Measurements from ENCODE around the gene SYS1. TPM values are rescaled to one million over a fixed set of nuclear protein-coding genes. Genes with fewer than 3 reads are reported as not detected.

The SYS1 gene
- total and polyA plus RNA-seq, 2 experiments from 2014 or later = 7.9 to 21.5 TPM

DNA sequence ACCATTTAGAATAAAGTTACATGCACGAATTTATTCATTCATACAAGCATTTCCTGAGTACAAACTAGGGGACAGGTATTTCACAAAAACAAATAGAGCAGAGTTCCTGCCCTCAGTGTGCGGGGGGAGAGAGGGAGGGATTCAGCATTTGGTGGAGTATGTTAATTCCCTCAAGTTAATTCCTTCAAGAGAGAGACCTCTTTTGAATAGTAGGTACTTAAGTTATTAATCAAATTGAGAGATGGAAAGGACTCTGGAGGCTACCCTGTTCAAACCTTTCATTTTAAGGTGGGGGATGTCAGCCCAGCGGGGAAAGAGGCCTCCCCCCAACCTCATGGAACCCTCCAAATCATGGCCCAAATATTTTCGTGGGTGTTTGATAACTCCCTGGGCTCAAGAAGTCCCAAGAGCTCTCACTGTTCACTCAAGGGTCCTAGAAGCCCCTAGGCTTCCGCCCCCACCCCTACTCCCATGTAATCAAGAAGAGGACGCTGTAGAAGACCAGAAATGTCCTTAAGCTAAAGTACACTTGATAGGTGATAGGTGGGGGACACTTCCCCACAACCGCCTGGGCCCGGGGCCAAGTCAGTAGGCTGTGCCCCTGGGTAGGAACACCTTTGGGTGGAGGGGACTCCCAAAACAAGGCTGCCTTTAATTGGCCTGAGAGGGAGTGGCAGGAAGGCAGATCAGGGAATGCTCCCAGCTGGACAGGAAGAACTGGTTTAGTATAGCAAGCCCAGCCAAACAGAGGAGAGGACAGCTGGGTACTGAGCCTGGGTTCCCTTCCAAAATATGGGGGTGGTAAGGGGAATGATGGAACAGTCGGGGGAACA is 17.6 kb upstream of the SYS1 start:
- peaks cover 70% of the 10 kb centered on the region for H3K79me2 ChIP-seq (replicated peaks; ENCODE audit: insufficient read depth)
- peak overlapping the region; percentile 54; the same call in 2 of the 3 replicates for H3K4me3 Mint-ChIP-seq
- peak overlapping the region; percentile 36 for H3K4me3 ChIP-seq
- H2AFZ ChIP-seq = no peak overlapping the region
- H3K27me3 Mint-ChIP-seq (ENCODE audit: insufficient read depth, low read depth, poor library complexity) = peaks cover 15% of the 10 kb centered on the region
- H3K9me3 Mint-ChIP-seq = no peaks in the 10 kb centered on the region
- peaks cover 73% of the 10 kb centered on the region for H3K4me1 ChIP-seq (ENCODE audit: insufficient read depth)
- peaks cover 4% of the 10 kb centered on the region for H3K36me3 Mint-ChIP-seq (ENCODE audit: low read depth)
- peaks cover 9% of the 10 kb centered on the region; the same call in 1 of the 2 replicates for H3K27me3 ChIP-seq (ENCODE audit: insufficient read depth)
- no peaks in the 10 kb centered on the region for H4K20me1 ChIP-seq (replicated peaks; ENCODE audit: insufficient read depth)
- H3K4me2 ChIP-seq = peak overlapping the region; percentile 98
- no peaks in the 10 kb centered on the region for H3K9me2 ChIP-seq (ENCODE audit: insufficient read depth)
- peaks cover 73% of the 10 kb centered on the region for H3K4me1 Mint-ChIP-seq
- ATAC-seq (no peak), DNase-seq (ENCODE audit: low spot score) (no peak)
- TF ChIP-seq CREB1 (CRISPR knock-in tag; IDR thresholded peaks at IDR 0.05; ENCODE audit: low read depth) (no peak), NANOG (IDR thresholded peaks at IDR 0.05; ENCODE audit: borderline replicate concordance) (no peak), ZNF114 (CRISPR knock-in tag; IDR thresholded peaks at IDR 0.05) (no peak), JUNB (IDR thresholded peaks at IDR 0.05; ENCODE audit: unreplicated experiment) (no peak), ZNF331 (CRISPR knock-in tag; IDR thresholded peaks at IDR 0.05; ENCODE audit: low read depth) (no peak), EZH2 (IDR thresholded peaks at IDR 0.05; ENCODE audit: low read depth, unreplicated experiment) (no peak), STAT1 (IDR thresholded peaks at IDR 0.05; ENCODE audit: unreplicated experiment) (no peak), EZH2phosphoT487 (IDR thresholded peaks at IDR 0.05; ENCODE audit: unreplicated experiment) (no peak), POLR2AphosphoS5 (IDR thresholded peaks at IDR 0.05; ENCODE audit: low read depth) (no peak)
- TF ChIP-seq, protein P1, sequence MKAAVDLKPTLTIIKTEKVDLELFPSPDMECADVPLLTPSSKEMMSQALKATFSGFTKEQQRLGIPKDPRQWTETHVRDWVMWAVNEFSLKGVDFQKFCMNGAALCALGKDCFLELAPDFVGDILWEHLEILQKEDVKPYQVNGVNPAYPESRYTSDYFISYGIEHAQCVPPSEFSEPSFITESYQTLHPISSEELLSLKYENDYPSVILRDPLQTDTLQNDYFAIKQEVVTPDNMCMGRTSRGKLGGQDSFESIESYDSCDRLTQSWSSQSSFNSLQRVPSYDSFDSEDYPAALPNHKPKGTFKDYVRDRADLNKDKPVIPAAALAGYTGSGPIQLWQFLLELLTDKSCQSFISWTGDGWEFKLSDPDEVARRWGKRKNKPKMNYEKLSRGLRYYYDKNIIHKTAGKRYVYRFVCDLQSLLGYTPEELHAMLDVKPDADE (IDR thresholded peaks at IDR 0.05) = no peak
- TF ChIP-seq, protein P2, sequence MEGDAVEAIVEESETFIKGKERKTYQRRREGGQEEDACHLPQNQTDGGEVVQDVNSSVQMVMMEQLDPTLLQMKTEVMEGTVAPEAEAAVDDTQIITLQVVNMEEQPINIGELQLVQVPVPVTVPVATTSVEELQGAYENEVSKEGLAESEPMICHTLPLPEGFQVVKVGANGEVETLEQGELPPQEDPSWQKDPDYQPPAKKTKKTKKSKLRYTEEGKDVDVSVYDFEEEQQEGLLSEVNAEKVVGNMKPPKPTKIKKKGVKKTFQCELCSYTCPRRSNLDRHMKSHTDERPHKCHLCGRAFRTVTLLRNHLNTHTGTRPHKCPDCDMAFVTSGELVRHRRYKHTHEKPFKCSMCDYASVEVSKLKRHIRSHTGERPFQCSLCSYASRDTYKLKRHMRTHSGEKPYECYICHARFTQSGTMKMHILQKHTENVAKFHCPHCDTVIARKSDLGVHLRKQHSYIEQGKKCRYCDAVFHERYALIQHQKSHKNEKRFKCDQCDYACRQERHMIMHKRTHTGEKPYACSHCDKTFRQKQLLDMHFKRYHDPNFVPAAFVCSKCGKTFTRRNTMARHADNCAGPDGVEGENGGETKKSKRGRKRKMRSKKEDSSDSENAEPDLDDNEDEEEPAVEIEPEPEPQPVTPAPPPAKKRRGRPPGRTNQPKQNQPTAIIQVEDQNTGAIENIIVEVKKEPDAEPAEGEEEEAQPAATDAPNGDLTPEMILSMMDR (conservative IDR thresholded peaks at IDR 0.05; ENCODE audit: low read depth in 2 of 2) = no peak
- TF ChIP-seq, protein P3, sequence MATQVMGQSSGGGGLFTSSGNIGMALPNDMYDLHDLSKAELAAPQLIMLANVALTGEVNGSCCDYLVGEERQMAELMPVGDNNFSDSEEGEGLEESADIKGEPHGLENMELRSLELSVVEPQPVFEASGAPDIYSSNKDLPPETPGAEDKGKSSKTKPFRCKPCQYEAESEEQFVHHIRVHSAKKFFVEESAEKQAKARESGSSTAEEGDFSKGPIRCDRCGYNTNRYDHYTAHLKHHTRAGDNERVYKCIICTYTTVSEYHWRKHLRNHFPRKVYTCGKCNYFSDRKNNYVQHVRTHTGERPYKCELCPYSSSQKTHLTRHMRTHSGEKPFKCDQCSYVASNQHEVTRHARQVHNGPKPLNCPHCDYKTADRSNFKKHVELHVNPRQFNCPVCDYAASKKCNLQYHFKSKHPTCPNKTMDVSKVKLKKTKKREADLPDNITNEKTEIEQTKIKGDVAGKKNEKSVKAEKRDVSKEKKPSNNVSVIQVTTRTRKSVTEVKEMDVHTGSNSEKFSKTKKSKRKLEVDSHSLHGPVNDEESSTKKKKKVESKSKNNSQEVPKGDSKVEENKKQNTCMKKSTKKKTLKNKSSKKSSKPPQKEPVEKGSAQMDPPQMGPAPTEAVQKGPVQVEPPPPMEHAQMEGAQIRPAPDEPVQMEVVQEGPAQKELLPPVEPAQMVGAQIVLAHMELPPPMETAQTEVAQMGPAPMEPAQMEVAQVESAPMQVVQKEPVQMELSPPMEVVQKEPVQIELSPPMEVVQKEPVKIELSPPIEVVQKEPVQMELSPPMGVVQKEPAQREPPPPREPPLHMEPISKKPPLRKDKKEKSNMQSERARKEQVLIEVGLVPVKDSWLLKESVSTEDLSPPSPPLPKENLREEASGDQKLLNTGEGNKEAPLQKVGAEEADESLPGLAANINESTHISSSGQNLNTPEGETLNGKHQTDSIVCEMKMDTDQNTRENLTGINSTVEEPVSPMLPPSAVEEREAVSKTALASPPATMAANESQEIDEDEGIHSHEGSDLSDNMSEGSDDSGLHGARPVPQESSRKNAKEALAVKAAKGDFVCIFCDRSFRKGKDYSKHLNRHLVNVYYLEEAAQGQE (IDR thresholded peaks at IDR 0.05; ENCODE audit: unreplicated experiment) = no peak
- H3K27ac Mint-ChIP-seq = no peak overlapping the region; the same call in 1 of the 2 replicates
- H3K36me3 ChIP-seq (ENCODE audit: insufficient read depth) = no peaks in the 10 kb centered on the region
- H3K27ac ChIP-seq (ENCODE audit: low read depth) = no peak overlapping the region
- H3F3A ChIP-seq (replicated peaks; ENCODE audit: low read depth) = 0 out of 2 replicates have a peak, but pooled peaks cover 8% of the 10 kb centered on the region
